PC-3 (cell line): Measurements from ENCODE around the gene ROBO3. TPM values are rescaled to one million over a fixed set of nuclear protein-coding genes. Genes with fewer than 3 reads are reported as not detected.

Source experiments
- ATAC-seq: fragments of 200-7000 bp; cut with Tn5 transposase; 2 replicates; pipeline ENCODE4 v1.9.1; 2020; ENCODE audit warnings: mild to moderate bottlenecking, moderate library complexity
- BruUV-seq: library from RNA; stranded (reverse); fragments of 400-500 nt; replicated peaks from 2 replicates; lab custom pipeline; 2021; lab: Mats Ljungman, UMichigan
- CTCF ChIA-PET: fragments of 300-600 bp; sonication (Branson Sonifier 250); formaldehyde crosslinking; loops from one replicate; lab custom pipeline; 2022; ENCODE audit warnings: antibody characterized with exemption; lab: Charles Lee
- POLR2A ChIA-PET: fragments of 300-600 bp; sonication (Branson Sonifier 250); formaldehyde crosslinking; loops from one replicate; lab custom pipeline; 2022; ENCODE audit warnings: antibody characterized with exemption; ENCODE audit not compliant: unreplicated experiment; lab: Charles Lee
- DNase-seq: peaks from one replicate; pipeline ENCODE4 v3.0.0-alpha.2; 2015
- H2AFZ ChIP-seq: fragments of 300-600 bp; sonication (generic); 2 replicates; pipeline ENCODE4 v1.6.0; 2016; ENCODE audit warnings: antibody characterized with exemption, low read length
- H3F3A ChIP-seq: fragments of 300-600 bp; sonication (generic); one replicate; pipeline ENCODE4 v1.6.0; 2017; ENCODE audit warnings: antibody characterized with exemption, low read length, control low read depth, mild to moderate bottlenecking; ENCODE audit not compliant: unreplicated experiment
- H3K27ac ChIP-seq: fragments of 300-600 bp; sonication (generic); 2 replicates; pipeline ENCODE4 v1.5.1; 2016; ENCODE audit warnings: mild to moderate bottlenecking, low read length
- H3K27me3 ChIP-seq: fragments of 300-600 bp; sonication (generic); 2 replicates; pipeline ENCODE4 v1.6.1; 2016; ENCODE audit warnings: low read length, mixed read lengths
- H3K36me3 ChIP-seq: fragments of 300-600 bp; sonication (generic); 2 replicates; pipeline ENCODE4 v1.6.1; 2016; ENCODE audit warnings: low read depth, mixed run types, low read length, mixed read lengths
- H3K4me1 ChIP-seq: fragments of 300-600 bp; sonication (generic); 2 replicates; pipeline ENCODE4 v1.5.1; 2016; ENCODE audit warnings: low read length; ENCODE audit not compliant: insufficient read depth
- H3K4me2 ChIP-seq: fragments of 300-600 bp; sonication (generic); 2 replicates; pipeline ENCODE4 v1.6.0; 2016; ENCODE audit warnings: low read length
- H3K4me3 ChIP-seq: fragments of 300-600 bp; sonication (generic); 2 replicates; pipeline ENCODE4 v1.5.1; 2016; ENCODE audit warnings: mild to moderate bottlenecking, low read length, mixed read lengths
- H3K79me2 ChIP-seq: fragments of 300-600 bp; sonication (generic); 2 replicates; pipeline ENCODE4 v1.6.1; 2017; ENCODE audit warnings: low read length, mixed read lengths
- H3K9ac ChIP-seq: fragments of 300-600 bp; sonication (generic); 2 replicates; pipeline ENCODE4 v1.6.0; 2016; ENCODE audit warnings: mild to moderate bottlenecking, low read length
- H3K9me2 ChIP-seq: fragments of 300-600 bp; sonication (generic); replicated peaks from 2 replicates; pipeline ENCODE4 v1.6.1; 2016; ENCODE audit warnings: mixed run types, low read length, mixed read lengths
- H3K9me3 ChIP-seq: fragments of 300-600 bp; sonication (generic); 2 replicates; pipeline ENCODE4 v1.6.1; 2016; ENCODE audit warnings: low read length, mixed read lengths
- H4K20me1 ChIP-seq: fragments of 300-600 bp; sonication (generic); 2 replicates; pipeline ENCODE4 v1.6.1; 2016; ENCODE audit warnings: low read length, mixed read lengths
- CTCF ChIP-seq: fragments of 300-600 bp; sonication (generic); conservative IDR thresholded peaks from 2 replicates; pipeline ENCODE4 v1.5.1; 2017; ENCODE audit warnings: antibody characterized with exemption, low read depth, mild to moderate bottlenecking, low read length
- EZH2 ChIP-seq: fragments of 300-600 bp; sonication (generic); IDR thresholded peaks from one replicate; pipeline ENCODE4 v1.6.1; 2017; ENCODE audit warnings: antibody characterized with exemption, mild to moderate bottlenecking, low read length; ENCODE audit not compliant: unreplicated experiment
- EZH2phosphoT487 ChIP-seq: fragments of 300-600 bp; sonication (generic); IDR thresholded peaks from 2 replicates; pipeline ENCODE4 v1.6.1; 2018; ENCODE audit warnings: mild to moderate bottlenecking, antibody characterized with exemption, low read length, borderline replicate concordance
- intact Hi-C: fragments of 100-400 bp; cut with micrococcal nuclease; formaldehyde crosslinking; loops from 2 replicates; pipeline ENCODE4 v1.9.0; 2023
- total RNA-seq: library from RNA; depleted of rRNA; stranded (reverse); fragments of >200 nt; gene quantifications from 2 replicates; pipeline ENCODE4 v1.2.3, GENCODE V29; 2014; rRNA removed

The ROBO3 gene
- total RNA-seq, 1 experiment from 2014 or later = 18.5 TPM

GRCh38 chr11:124928942-124929665 is 63.9 kb downstream of the ROBO3 start:
- Histone ChIP-seq H3K27ac (no peak overlapping the region), H3K4me3 (no peak overlapping the region), H3K4me1 (no peaks in the 10 kb centered on the region), H3K9ac (no peak overlapping the region), H3K79me2 (no peaks in the 10 kb centered on the region), H3F3A (no peaks in the 10 kb centered on the region), H3K4me2 (no peak overlapping the region), H3K27me3 (no peaks in the 10 kb centered on the region), H3K9me2 (no peaks in the 10 kb centered on the region), H3K9me3 (no peaks in the 10 kb centered on the region), H3K36me3 (no peaks in the 10 kb centered on the region), H4K20me1 (no peaks in the 10 kb centered on the region), H2AFZ (no peak overlapping the region)
- ATAC-seq (no peak), DNase-seq (no peak)
- ChIA-PET CTCF (no interaction called here), POLR2A (no interaction called here)
- TF ChIP-seq EZH2 = no peak
- BruUV-seq = no TSS peak
- intact Hi-C loops = no loop called here

DNA sequence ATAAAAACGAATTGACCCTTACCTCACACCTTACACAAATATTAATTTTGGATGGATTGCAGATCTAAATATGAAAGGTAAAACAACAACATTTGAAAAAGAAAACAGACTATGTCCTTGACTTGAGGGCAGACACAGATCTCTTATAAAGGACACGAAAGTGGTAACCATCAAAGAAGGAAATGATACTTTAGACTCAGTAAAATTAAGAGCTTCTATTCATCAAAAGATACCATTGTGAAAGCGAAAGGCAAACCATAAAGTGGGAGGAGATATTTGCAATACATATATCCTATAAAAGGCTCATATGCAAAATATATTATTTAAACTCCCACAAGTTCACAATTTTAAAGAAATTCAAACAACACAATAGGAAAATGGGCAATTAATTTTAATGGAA is 65.6 kb downstream of the ROBO3 start:
- no peaks in the 10 kb centered on the region for H3K27me3 ChIP-seq
- H3K9me2 ChIP-seq = no peaks in the 10 kb centered on the region
- H3K27ac ChIP-seq = no peak overlapping the region
- H2AFZ ChIP-seq = no peak overlapping the region
- H3K4me3 ChIP-seq = no peak overlapping the region
- TF ChIP-seq CTCF (no peak), EZH2phosphoT487 (no peak), EZH2 (no peak)
- DNase-seq (no peak), ATAC-seq (no peak)
- intact Hi-C loops = no loop called here
- H3K4me1 ChIP-seq = peaks cover 7% of the 10 kb centered on the region; the same call in 1 of the 2 replicates
- no peaks in the 10 kb centered on the region for H3K79me2 ChIP-seq
- no peak overlapping the region for H3K9ac ChIP-seq
- CTCF ChIA-PET = interaction anchor here (0.5 kb wide), 1 partner anchor 11 kb away, joined by 13 read pairs; no protein-coding TSS in a partner anchor
- POLR2A ChIA-PET = no interaction called here
- H3K9me3 ChIP-seq = no peaks in the 10 kb centered on the region
- H4K20me1 ChIP-seq = no peaks in the 10 kb centered on the region
- BruUV-seq = no TSS peak
- no peaks in the 10 kb centered on the region for H3K36me3 ChIP-seq
- H3K4me2 ChIP-seq = no peak overlapping the region
- H3F3A ChIP-seq = no peaks in the 10 kb centered on the region

Other genes with a start within 250 kb of the ROBO3 start
- gene TBRG1, start 242.6 kb upstream of the ROBO3 start, total RNA-seq = 20.6 and 21.8 TPM in 2 replicates
- 12.8 and 17.6 TPM in 2 replicates for gene SIAE, start 191.7 kb upstream of the ROBO3 start, total RNA-seq
- gene SPA17, start 191.5 kb upstream of the ROBO3 start, total RNA-seq = 14.0 and 16.5 TPM in 2 replicates
- gene NRGN, start 125.5 kb upstream of the ROBO3 start, total RNA-seq = 15.5 and 20.3 TPM in 2 replicates
- not detected in 2 replicates for gene VSIG2, start 113.2 kb upstream of the ROBO3 start, total RNA-seq
- gene ESAM, start 103.1 kb upstream of the ROBO3 start, total RNA-seq = 10.4 and 10.8 TPM in 2 replicates
- 29.5 and 32.6 TPM in 2 replicates for gene MSANTD2, start 65.0 kb upstream of the ROBO3 start, total RNA-seq
- gene ROBO4, start 32.4 kb downstream of the ROBO3 start, total RNA-seq = 1.6 and 9.7 TPM in 2 replicates
- not detected in 2 replicates for gene HEPN1, start 53.8 kb downstream of the ROBO3 start, total RNA-seq
- 0.11 TPM in 1 of 2 replicates, not detected in the other for gene HEPACAM, start 70.6 kb downstream of the ROBO3 start, total RNA-seq
- gene CCDC15, start 88.8 kb downstream of the ROBO3 start, total RNA-seq = 8.6 and 11.4 TPM in 2 replicates
- gene SLC37A2, start 197.9 kb downstream of the ROBO3 start, total RNA-seq = 9.0 and 10.2 TPM in 2 replicates
- 33.6 and 37.0 TPM in 2 replicates for gene TMEM218, start 246.2 kb downstream of the ROBO3 start, total RNA-seq